ENCODE data around the gene GPR132.

Gene GPR132

GRCh38 chr14:105071942-105072341 is 6.7 kb upstream of the GPR132 start:
- H3K9me3 ChIP-seq (ENCODE audit: control insufficient read depth, insufficient read depth, low read length) = no peaks in the 10 kb centered on the region
- no peaks in the 10 kb centered on the region for H3K36me3 ChIP-seq (ENCODE audit: control insufficient read depth, insufficient read depth, low read length)
- H3K9ac ChIP-seq (ENCODE audit: low read depth, low read length) = no peak overlapping the region
- no peak overlapping the region for H3K4me3 ChIP-seq (ENCODE audit: low read depth, low read length)
- peaks cover 4% of the 10 kb centered on the region for H3K4me1 ChIP-seq (ENCODE audit: control insufficient read depth, insufficient read depth, low read length)
- no peaks in the 10 kb centered on the region for H3K27me3 ChIP-seq (ENCODE audit: control insufficient read depth, insufficient read depth, low read length)

DNA sequence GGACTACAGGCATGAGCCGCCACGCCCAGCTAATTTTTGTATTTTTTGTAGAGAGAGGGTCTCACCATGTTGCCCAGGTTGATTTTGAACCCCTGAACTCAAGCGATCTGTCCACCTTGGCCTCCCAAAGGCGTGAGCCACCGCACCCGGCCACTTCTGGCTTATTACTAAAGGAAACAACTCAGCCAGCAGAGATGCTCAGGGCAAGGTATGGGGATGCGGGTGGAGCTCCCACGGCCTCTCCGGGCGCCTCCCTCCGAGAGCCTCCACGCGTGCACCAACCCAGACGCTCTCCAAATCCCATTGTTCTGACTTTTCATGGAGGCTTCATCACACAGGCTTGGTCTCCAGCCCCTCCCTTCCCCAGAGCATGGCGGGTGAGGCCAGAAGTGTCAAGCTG is 6.1 kb upstream of the GPR132 start:
- Histone ChIP-seq H3K9ac (ENCODE audit: low read depth, low read length) (no peak overlapping the region), H3K4me1 (ENCODE audit: control insufficient read depth, insufficient read depth, low read length) (peaks cover 4% of the 10 kb centered on the region), H3K27me3 (ENCODE audit: control insufficient read depth, insufficient read depth, low read length) (no peaks in the 10 kb centered on the region), H3K4me3 (ENCODE audit: low read depth, low read length) (no peak overlapping the region), H3K36me3 (ENCODE audit: control insufficient read depth, insufficient read depth, low read length) (no peaks in the 10 kb centered on the region), H3K9me3 (ENCODE audit: control insufficient read depth, insufficient read depth, low read length) (no peaks in the 10 kb centered on the region)

GRCh38 chr14:105070760-105071137 is 5.5 kb upstream of the GPR132 start:
- Histone ChIP-seq H3K4me1 (ENCODE audit: control insufficient read depth, insufficient read depth, low read length) (peaks cover 3% of the 10 kb centered on the region), H3K4me3 (ENCODE audit: low read depth, low read length) (no peak overlapping the region), H3K9me3 (ENCODE audit: control insufficient read depth, insufficient read depth, low read length) (no peaks in the 10 kb centered on the region), H3K9ac (ENCODE audit: low read depth, low read length) (no peak overlapping the region), H3K36me3 (ENCODE audit: control insufficient read depth, insufficient read depth, low read length) (no peaks in the 10 kb centered on the region), H3K27me3 (ENCODE audit: control insufficient read depth, insufficient read depth, low read length) (no peaks in the 10 kb centered on the region)

DNA sequence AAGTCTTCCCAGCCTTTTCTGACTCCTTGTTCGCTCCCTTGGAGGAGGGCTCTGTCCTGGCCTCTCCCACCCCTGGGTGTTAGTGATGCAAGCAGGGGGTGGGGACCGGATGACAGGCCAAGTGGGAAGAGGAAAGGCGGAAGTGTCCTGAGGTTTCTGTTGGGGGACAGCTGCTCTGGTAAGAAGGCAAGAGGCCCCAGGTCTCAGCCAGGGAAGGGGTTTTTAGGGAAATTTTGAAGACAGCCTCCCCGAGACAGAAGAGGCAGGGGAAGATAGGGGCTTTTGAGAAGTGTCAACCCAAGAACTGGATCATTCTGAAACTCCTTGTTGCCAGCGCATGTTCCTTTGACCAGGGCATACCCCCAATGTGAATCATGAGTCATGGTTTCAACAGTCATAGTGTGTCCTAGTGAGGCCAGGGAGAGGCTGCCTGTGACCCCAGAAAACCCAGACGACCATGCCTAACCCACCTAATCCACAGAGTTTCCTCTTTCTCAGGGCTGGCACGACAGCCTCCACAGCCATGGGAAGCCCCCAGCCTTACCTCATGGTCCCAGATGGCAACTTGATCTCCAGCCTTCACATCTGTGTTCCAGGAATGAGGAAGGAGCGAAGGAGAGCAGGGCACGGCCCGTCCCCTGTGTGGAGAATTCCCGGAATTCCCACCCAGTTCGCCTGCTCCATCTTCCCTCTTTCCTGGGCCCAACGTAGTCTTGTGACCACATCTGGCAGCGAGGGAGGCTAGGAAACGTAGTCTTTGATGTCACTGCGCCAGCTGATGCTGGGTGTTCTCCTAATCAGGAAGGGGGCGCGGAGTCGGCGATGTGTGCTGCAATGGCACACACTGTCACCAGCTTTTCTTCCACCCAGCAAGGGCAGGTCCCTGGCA is 4.9 kb upstream of the GPR132 start:
- H3K9ac ChIP-seq (ENCODE audit: low read depth, low read length) = no peak overlapping the region
- no peaks in the 10 kb centered on the region for H3K27me3 ChIP-seq (ENCODE audit: control insufficient read depth, insufficient read depth, low read length)
- H3K4me3 ChIP-seq (ENCODE audit: low read depth, low read length) = no peak overlapping the region
- H3K36me3 ChIP-seq (ENCODE audit: control insufficient read depth, insufficient read depth, low read length) = no peaks in the 10 kb centered on the region
- no peaks in the 10 kb centered on the region for H3K4me1 ChIP-seq (ENCODE audit: control insufficient read depth, insufficient read depth, low read length)
- no peaks in the 10 kb centered on the region for H3K9me3 ChIP-seq (ENCODE audit: control insufficient read depth, insufficient read depth, low read length)

DNA sequence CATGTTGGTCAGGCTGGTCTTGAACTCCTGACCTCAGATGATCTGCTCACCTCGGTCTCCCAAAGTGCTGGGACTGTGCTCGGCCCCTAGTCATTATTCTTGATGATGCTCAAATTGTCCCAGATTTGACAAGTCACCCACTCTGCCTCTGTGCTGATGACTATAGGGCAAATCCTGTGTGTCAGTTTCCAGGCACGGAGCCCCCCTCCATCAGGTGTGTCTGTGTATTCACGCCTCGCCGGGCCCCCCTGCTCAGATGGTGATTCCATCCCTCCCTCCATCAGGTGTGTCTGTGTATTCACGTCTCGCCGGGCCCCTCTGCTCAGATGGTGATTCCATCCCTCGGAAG is 4.3 kb upstream of the GPR132 start:
- H3K4me3 ChIP-seq (ENCODE audit: low read depth, low read length) = no peak overlapping the region
- H3K4me1 ChIP-seq (ENCODE audit: control insufficient read depth, insufficient read depth, low read length) = no peaks in the 10 kb centered on the region
- H3K9me3 ChIP-seq (ENCODE audit: control insufficient read depth, insufficient read depth, low read length) = no peaks in the 10 kb centered on the region
- no peaks in the 10 kb centered on the region for H3K27me3 ChIP-seq (ENCODE audit: control insufficient read depth, insufficient read depth, low read length)
- no peaks in the 10 kb centered on the region for H3K36me3 ChIP-seq (ENCODE audit: control insufficient read depth, insufficient read depth, low read length)
- H3K9ac ChIP-seq (ENCODE audit: low read depth, low read length) = no peak overlapping the region

GRCh38 chr14:105068818-105069217 is 3.6 kb upstream of the GPR132 start:
- H3K9me3 ChIP-seq (ENCODE audit: control insufficient read depth, insufficient read depth, low read length) = no peaks in the 10 kb centered on the region
- H3K27me3 ChIP-seq (ENCODE audit: control insufficient read depth, insufficient read depth, low read length) = no peaks in the 10 kb centered on the region
- no peak overlapping the region for H3K9ac ChIP-seq (ENCODE audit: low read depth, low read length)
- no peak overlapping the region for H3K4me3 ChIP-seq (ENCODE audit: low read depth, low read length)
- no peaks in the 10 kb centered on the region for H3K4me1 ChIP-seq (ENCODE audit: control insufficient read depth, insufficient read depth, low read length)
- no peaks in the 10 kb centered on the region for H3K36me3 ChIP-seq (ENCODE audit: control insufficient read depth, insufficient read depth, low read length)

GRCh38 chr14:105067969-105068301 is 2.7 kb upstream of the GPR132 start:
- no peaks in the 10 kb centered on the region for H3K27me3 ChIP-seq (ENCODE audit: control insufficient read depth, insufficient read depth, low read length)
- H3K9me3 ChIP-seq (ENCODE audit: control insufficient read depth, insufficient read depth, low read length) = no peaks in the 10 kb centered on the region
- no peak overlapping the region for H3K9ac ChIP-seq (ENCODE audit: low read depth, low read length)
- H3K4me3 ChIP-seq (ENCODE audit: low read depth, low read length) = no peak overlapping the region
- H3K36me3 ChIP-seq (ENCODE audit: control insufficient read depth, insufficient read depth, low read length) = no peaks in the 10 kb centered on the region
- H3K4me1 ChIP-seq (ENCODE audit: control insufficient read depth, insufficient read depth, low read length) = no peaks in the 10 kb centered on the region

DNA sequence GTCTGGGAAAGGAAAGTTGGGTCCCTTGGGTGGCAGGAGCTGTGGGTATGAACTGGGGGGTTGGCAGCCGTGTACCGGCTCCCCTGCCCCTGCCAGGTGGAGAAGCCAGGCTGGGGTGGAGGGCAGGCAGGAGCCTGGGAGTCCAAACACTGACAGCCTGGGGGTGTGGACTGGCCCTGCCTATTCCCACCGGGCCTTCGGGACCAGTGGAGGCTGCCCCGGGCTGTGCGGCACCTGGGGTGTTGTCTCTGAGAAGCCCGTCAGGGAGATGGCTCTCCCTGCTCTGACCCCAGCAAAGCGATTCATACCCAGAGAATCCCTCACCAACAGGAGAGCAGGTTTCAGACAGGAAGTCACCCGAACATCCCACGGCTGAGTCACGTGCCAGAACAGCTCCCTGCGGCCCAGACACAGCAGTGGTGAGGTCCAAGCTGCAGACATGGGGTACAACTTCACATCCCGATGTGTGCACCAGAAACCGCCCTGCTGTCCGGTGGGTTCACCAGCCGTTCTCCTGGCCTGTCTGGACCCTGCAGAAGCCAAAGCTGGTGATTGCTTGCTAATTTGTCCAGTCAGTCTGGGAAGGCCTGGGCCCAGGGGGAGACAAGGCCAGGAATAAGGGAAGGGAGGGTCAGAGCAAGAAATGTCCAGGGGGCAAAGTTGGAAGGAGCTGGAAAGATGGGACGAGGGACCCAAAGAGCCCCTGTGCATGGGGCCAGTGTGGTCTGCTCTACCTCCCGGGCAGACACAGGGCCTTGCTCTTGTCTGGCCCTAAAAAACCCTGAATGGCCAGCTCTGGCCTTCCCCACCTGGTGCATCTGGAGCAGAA is 2.1 kb upstream of the GPR132 start:
- Histone ChIP-seq H3K9ac (ENCODE audit: low read depth, low read length) (no peak overlapping the region), H3K4me1 (ENCODE audit: control insufficient read depth, insufficient read depth, low read length) (no peaks in the 10 kb centered on the region), H3K36me3 (ENCODE audit: control insufficient read depth, insufficient read depth, low read length) (no peaks in the 10 kb centered on the region), H3K4me3 (ENCODE audit: low read depth, low read length) (no peak overlapping the region), H3K9me3 (ENCODE audit: control insufficient read depth, insufficient read depth, low read length) (no peaks in the 10 kb centered on the region), H3K27me3 (ENCODE audit: control insufficient read depth, insufficient read depth, low read length) (no peaks in the 10 kb centered on the region)

- Histone ChIP-seq H3K36me3 (ENCODE audit: control insufficient read depth, insufficient read depth, low read length) (no peaks in the 10 kb centered on the region), H3K4me3 (ENCODE audit: low read depth, low read length) (no peak overlapping the region), H3K4me1 (ENCODE audit: control insufficient read depth, insufficient read depth, low read length) (no peaks in the 10 kb centered on the region), H3K27me3 (ENCODE audit: control insufficient read depth, insufficient read depth, low read length) (no peaks in the 10 kb centered on the region), H3K9ac (ENCODE audit: low read depth, low read length) (no peak overlapping the region), H3K9me3 (ENCODE audit: control insufficient read depth, insufficient read depth, low read length) (no peaks in the 10 kb centered on the region)
Observed at GRCh38 chr14:105066240-105067071, 1.2 kb upstream of the GPR132 start.

GRCh38 chr14:105064721-105065143 is 498 bp downstream of the GPR132 start:
- Histone ChIP-seq H3K4me3 (ENCODE audit: low read depth, low read length) (no peak overlapping the region), H3K9ac (ENCODE audit: low read depth, low read length) (no peak overlapping the region), H3K36me3 (ENCODE audit: control insufficient read depth, insufficient read depth, low read length) (no peaks in the 10 kb centered on the region), H3K27me3 (ENCODE audit: control insufficient read depth, insufficient read depth, low read length) (no peaks in the 10 kb centered on the region), H3K4me1 (ENCODE audit: control insufficient read depth, insufficient read depth, low read length) (no peaks in the 10 kb centered on the region), H3K9me3 (ENCODE audit: control insufficient read depth, insufficient read depth, low read length) (no peaks in the 10 kb centered on the region)

GRCh38 chr14:105064001-105064400 is 1.2 kb downstream of the GPR132 start:
- Histone ChIP-seq H3K4me1 (ENCODE audit: control insufficient read depth, insufficient read depth, low read length) (no peaks in the 10 kb centered on the region), H3K36me3 (ENCODE audit: control insufficient read depth, insufficient read depth, low read length) (no peaks in the 10 kb centered on the region), H3K27me3 (ENCODE audit: control insufficient read depth, insufficient read depth, low read length) (no peaks in the 10 kb centered on the region), H3K9ac (ENCODE audit: low read depth, low read length) (no peak overlapping the region), H3K4me3 (ENCODE audit: low read depth, low read length) (no peak overlapping the region), H3K9me3 (ENCODE audit: control insufficient read depth, insufficient read depth, low read length) (no peaks in the 10 kb centered on the region)

All from iPS-15b (cell line).